HFFc6 (cell line): ENCODE measurements around the gene L3MBTL1. TPM values are rescaled to one million over a fixed set of nuclear protein-coding genes. Genes with fewer than 3 reads are reported as not detected.

Experiments used
- DNase-seq: peaks from one replicate; pipeline ENCODE4 v3.0.0-alpha.2; 2018
- H3K27ac Mint-ChIP-seq: 2 replicates; pipeline ENCODE4 v1.8.0; 2020; ENCODE audit warnings: mild to moderate bottlenecking, mixed read lengths
- H3K27me3 Mint-ChIP-seq: 2 replicates; pipeline ENCODE4 v1.8.0; 2021; ENCODE audit warnings: mild to moderate bottlenecking, moderate library complexity, mixed read lengths; ENCODE audit not compliant: insufficient read depth
- H3K36me3 Mint-ChIP-seq: 2 replicates; pipeline ENCODE4 v1.8.0; 2021; ENCODE audit warnings: low read depth, mixed read lengths
- H3K4me1 Mint-ChIP-seq: 2 replicates; pipeline ENCODE4 v1.8.0; 2020; ENCODE audit warnings: low read depth, mixed read lengths
- H3K4me3 Mint-ChIP-seq: 2 replicates; pipeline ENCODE4 v1.8.0; 2020; ENCODE audit warnings: mild to moderate bottlenecking, moderate library complexity, mixed read lengths
- H3K9me3 Mint-ChIP-seq: 2 replicates; pipeline ENCODE4 v1.8.0; 2020; ENCODE audit warnings: mild to moderate bottlenecking, mixed read lengths
- total RNA-seq, 6 experiments: library from RNA; stranded (reverse); fragmentation: NEBNext Ultra II Directional; extraction: Animal tissue kit (Norgen Biotek cat#: 25700); gene quantifications; 2 replicates in 1 of 6; 3 replicates in 5 of 6; pipeline ENCODE4 v1.2.3, GENCODE V29; 2021
- TF ChIP-seq, protein P1 (sequence below): fragments of 200-600 bp; sonication (generic); IDR thresholded peaks from 2 replicates; pipeline ENCODE4 v1.5.0; 2021; ENCODE audit warnings: antibody characterized with exemption, mild to moderate bottlenecking

The L3MBTL1 gene
- total RNA-seq, 6 experiments from 2014 or later: 1.8 to 2.9 (median 2.3) TPM

GRCh38 chr20:43460830-43461200 is 46.7 kb upstream of the L3MBTL1 start:
- H3K27ac Mint-ChIP-seq: peak overlapping the region; percentile 38
- no peak for DNase-seq
- peaks cover 62% of the 10 kb centered on the region for H3K36me3 Mint-ChIP-seq
- peak overlapping the region; percentile 54; the same call in 1 of the 2 replicates for H3K4me3 Mint-ChIP-seq
- TF ChIP-seq, protein P1, sequence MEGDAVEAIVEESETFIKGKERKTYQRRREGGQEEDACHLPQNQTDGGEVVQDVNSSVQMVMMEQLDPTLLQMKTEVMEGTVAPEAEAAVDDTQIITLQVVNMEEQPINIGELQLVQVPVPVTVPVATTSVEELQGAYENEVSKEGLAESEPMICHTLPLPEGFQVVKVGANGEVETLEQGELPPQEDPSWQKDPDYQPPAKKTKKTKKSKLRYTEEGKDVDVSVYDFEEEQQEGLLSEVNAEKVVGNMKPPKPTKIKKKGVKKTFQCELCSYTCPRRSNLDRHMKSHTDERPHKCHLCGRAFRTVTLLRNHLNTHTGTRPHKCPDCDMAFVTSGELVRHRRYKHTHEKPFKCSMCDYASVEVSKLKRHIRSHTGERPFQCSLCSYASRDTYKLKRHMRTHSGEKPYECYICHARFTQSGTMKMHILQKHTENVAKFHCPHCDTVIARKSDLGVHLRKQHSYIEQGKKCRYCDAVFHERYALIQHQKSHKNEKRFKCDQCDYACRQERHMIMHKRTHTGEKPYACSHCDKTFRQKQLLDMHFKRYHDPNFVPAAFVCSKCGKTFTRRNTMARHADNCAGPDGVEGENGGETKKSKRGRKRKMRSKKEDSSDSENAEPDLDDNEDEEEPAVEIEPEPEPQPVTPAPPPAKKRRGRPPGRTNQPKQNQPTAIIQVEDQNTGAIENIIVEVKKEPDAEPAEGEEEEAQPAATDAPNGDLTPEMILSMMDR: no peak
- peaks cover 4% of the 10 kb centered on the region; the same call in 1 of the 2 replicates for H3K27me3 Mint-ChIP-seq
- no peaks in the 10 kb centered on the region for H3K9me3 Mint-ChIP-seq
- peaks cover 68% of the 10 kb centered on the region for H3K4me1 Mint-ChIP-seq

DNA sequence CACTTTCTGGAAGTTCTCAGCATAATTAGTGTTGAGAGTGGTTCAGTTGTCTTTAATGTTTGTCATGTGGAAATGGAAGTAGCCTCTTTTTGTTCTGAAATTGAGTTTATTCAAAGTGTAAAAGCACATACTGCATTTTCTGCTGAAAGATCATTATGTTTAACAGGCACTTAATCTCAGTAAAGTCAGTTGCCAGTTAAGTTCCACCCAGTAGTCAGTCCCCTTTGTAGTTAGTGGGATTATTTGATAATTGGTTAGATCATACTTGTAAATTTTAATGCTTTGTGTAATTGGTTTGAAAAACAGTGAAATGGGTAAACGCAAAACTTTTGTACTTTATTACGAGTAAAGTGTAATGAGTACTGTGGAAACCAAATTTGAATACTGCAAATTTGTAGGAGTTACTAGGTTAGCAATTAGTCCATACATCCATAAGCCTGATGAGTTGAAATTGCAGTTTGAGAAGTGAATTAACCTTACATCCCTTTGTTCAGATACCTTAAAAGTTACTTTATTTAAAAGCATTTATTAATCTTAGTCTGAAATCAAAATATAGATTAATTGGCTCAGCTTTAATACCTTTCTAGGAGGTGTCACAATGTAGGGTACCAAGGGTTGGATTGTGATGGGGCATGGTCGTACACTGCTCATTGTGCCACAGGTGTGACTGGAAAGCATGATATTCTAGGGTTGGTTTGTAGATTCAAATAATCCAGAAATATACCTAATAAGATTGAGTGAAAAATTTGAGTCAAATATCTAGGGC is 45.4 kb upstream of the L3MBTL1 start:
- no peaks in the 10 kb centered on the region for H3K9me3 Mint-ChIP-seq
- H3K27ac Mint-ChIP-seq: peak overlapping the region; percentile 26; the same call in 1 of the 2 replicates
- DNase-seq: no peak
- peaks cover 73% of the 10 kb centered on the region for H3K4me1 Mint-ChIP-seq
- TF ChIP-seq, protein P1: no peak
- H3K4me3 Mint-ChIP-seq: peak overlapping the region; percentile 39
- peaks cover 72% of the 10 kb centered on the region for H3K36me3 Mint-ChIP-seq
- peaks cover 4% of the 10 kb centered on the region; the same call in 1 of the 2 replicates for H3K27me3 Mint-ChIP-seq

GRCh38 chr20:43462660-43463526 is 44.6 kb upstream of the L3MBTL1 start:
- TF ChIP-seq, protein P1: no peak
- Mint-ChIP-seq H3K27me3 (peaks cover 4% of the 10 kb centered on the region; the same call in 1 of the 2 replicates), H3K4me1 (peaks cover 73% of the 10 kb centered on the region), H3K9me3 (no peaks in the 10 kb centered on the region), H3K36me3 (peaks cover 77% of the 10 kb centered on the region), H3K4me3 (no peak overlapping the region), H3K27ac (peak overlapping the region; percentile 45)
- no peak for DNase-seq

GRCh38 chr20:43463527-43464218 is 43.8 kb upstream of the L3MBTL1 start:
- no peaks in the 10 kb centered on the region for H3K9me3 Mint-ChIP-seq
- H3K4me3 Mint-ChIP-seq: no peak overlapping the region
- DNase-seq: no peak
- peak overlapping the region; percentile 45 for H3K27ac Mint-ChIP-seq
- H3K27me3 Mint-ChIP-seq: peaks cover 4% of the 10 kb centered on the region; the same call in 1 of the 2 replicates
- TF ChIP-seq, protein P1: no peak
- peaks cover 73% of the 10 kb centered on the region for H3K4me1 Mint-ChIP-seq
- peaks cover 79% of the 10 kb centered on the region for H3K36me3 Mint-ChIP-seq

- peaks cover 78% of the 10 kb centered on the region for H3K36me3 Mint-ChIP-seq
- H3K4me3 Mint-ChIP-seq: no peak overlapping the region
- H3K27me3 Mint-ChIP-seq: peaks cover 4% of the 10 kb centered on the region; the same call in 1 of the 2 replicates
- DNase-seq: no peak
- H3K9me3 Mint-ChIP-seq: no peaks in the 10 kb centered on the region
- peak overlapping the region; percentile 45; the same call in 1 of the 2 replicates for H3K27ac Mint-ChIP-seq
- TF ChIP-seq, protein P1: no peak
- peaks cover 69% of the 10 kb centered on the region for H3K4me1 Mint-ChIP-seq
Observed at GRCh38 chr20:43464219-43464790, 43.2 kb upstream of the L3MBTL1 start.
